HCT116 (cell line): ENCODE measurements around the gene CRACDL. TPM values are rescaled to one million over a fixed set of nuclear protein-coding genes. Genes with fewer than 3 reads are reported as not detected.

Source experiments
- ATAC-seq: fragments of 200-7000 bp; cut with Tn5 transposase; 2 replicates; pipeline ENCODE4 v1.9.1; 2020; ENCODE audit warnings: mild to moderate bottlenecking, moderate library complexity
- BruUV-seq: library from RNA; stranded (reverse); fragments of 400-500 nt; replicated peaks from 2 replicates; lab custom pipeline; 2021; lab: Mats Ljungman, UMichigan
- CTCF ChIA-PET: fragments of 300-600 bp; sonication (Branson Sonifier 250); formaldehyde crosslinking; loops from one replicate; lab custom pipeline; 2021; ENCODE audit warnings: antibody characterized with exemption; lab: Charles Lee
- POLR2A ChIA-PET: fragments of 300-600, 350-600 bp; sonication (Branson Sonifier 250); formaldehyde crosslinking; loops from one replicate; lab custom pipeline; 2021; ENCODE audit warnings: antibody characterized with exemption; lab: Charles Lee
- RAD21 ChIA-PET, 2 experiments: fragments of 300-600 bp; sonication (Branson Sonifier 250); formaldehyde crosslinking; loops; one replicate each; lab custom pipeline; 2023; ENCODE audit warnings: low total read pairs in 2 of 2; ENCODE audit not compliant: uncharacterized antibody in 2 of 2, unreplicated experiment in 2 of 2, low non-redundant PET in 1 of 2; lab: Charles Lee
- DNase-seq: peaks from one replicate; pipeline ENCODE4 v3.0.0-alpha.2; 2010; ENCODE audit warnings: low read depth, low spot score
- H2AFZ ChIP-seq: fragments of 200-600 bp; shearing (Covaris generic), sonication (generic); 2 replicates; pipeline ENCODE4 v1.6.1; 2017; ENCODE audit warnings: low read depth, mixed run types, mixed read lengths, antibody characterized with exemption, low read length; ENCODE audit not compliant: poor library complexity, severe bottlenecking
- H3K27ac ChIP-seq: 2 replicates; pipeline ENCODE4 v1.5.1; 2012; ENCODE audit warnings: low read depth, low read length
- H3K27me3 ChIP-seq: fragments of 200-600 bp; sonication (generic); 2 replicates; pipeline ENCODE4 v1.6.1; 2016; ENCODE audit warnings: mixed run types, low read length, mixed read lengths; ENCODE audit not compliant: insufficient read depth
- H3K36me3 ChIP-seq, 2 experiments: fragments of 200-500 bp in 1 of 2; fragments of 200-600 bp in 1 of 2; sonication (Bioruptor generic) in 1 of 2; sonication (generic) in 1 of 2; 2 replicates each; pipeline versions ENCODE4 v1.5.1 to v1.6.1; 2014 to 2016; ENCODE audit warnings: low read length in 2 of 2, inconsistent platforms in 1 of 2, mixed read lengths in 1 of 2, mixed run types in 1 of 2; ENCODE audit not compliant: insufficient read depth in 2 of 2, control insufficient read depth in 1 of 2
- H3K4me1 ChIP-seq, 2 experiments: fragments of 200-600 bp in 1 of 2; sonication (generic) in 1 of 2; 2 replicates each; pipeline versions ENCODE4 v1.5.1 to v1.6.1; 2012 to 2017; ENCODE audit warnings: low read length in 2 of 2, inconsistent platforms in 1 of 2, mild to moderate bottlenecking in 1 of 2, mixed read lengths in 1 of 2, mixed run types in 1 of 2, moderate library complexity in 1 of 2; ENCODE audit not compliant: insufficient read depth in 2 of 2, control insufficient read depth in 1 of 2
- H3K4me2 ChIP-seq: fragments of 200-600 bp; sonication (generic); 2 replicates; pipeline ENCODE4 v1.6.1; 2017; ENCODE audit warnings: mixed run types, low read length, mixed read lengths
- H3K4me3 ChIP-seq, 2 experiments: fragments of 200-600 bp in 1 of 2; sonication (generic) in 1 of 2; replicated peaks in 1 of 2; 2 replicates each; pipeline ENCODE4 v1.5.1; 2011 to 2016; ENCODE audit warnings: low read length in 2 of 2, control low read depth in 1 of 2, low read depth in 1 of 2, mild to moderate bottlenecking in 1 of 2, mixed read lengths in 1 of 2, mixed run types in 1 of 2
- H3K79me2 ChIP-seq: fragments of 200-600 bp; sonication (generic); 2 replicates; pipeline ENCODE4 v1.6.1; 2017; ENCODE audit warnings: mild to moderate bottlenecking, mixed run types, low read length, moderate library complexity, mixed read lengths; ENCODE audit not compliant: insufficient read depth
- H3K9ac ChIP-seq: fragments of 200-600 bp; sonication (generic); 2 replicates; pipeline ENCODE4 v1.6.1; 2016; ENCODE audit warnings: low read length, mixed read lengths
- H3K9me2 ChIP-seq: fragments of 200-600 bp; sonication (generic), shearing (Covaris generic); 2 replicates; pipeline ENCODE4 v1.6.1; 2017; ENCODE audit warnings: mixed run types, mild to moderate bottlenecking, moderate library complexity; ENCODE audit not compliant: insufficient read depth
- H3K9me3 ChIP-seq, 2 experiments: fragments of 200-500 bp in 1 of 2; fragments of 200-600 bp in 1 of 2; sonication (Bioruptor generic) in 1 of 2; sonication (generic) in 1 of 2; 2 replicates each; pipeline ENCODE4 v1.6.1; 2014 to 2017; ENCODE audit warnings: low read length in 2 of 2, mixed read lengths in 2 of 2, inconsistent platforms in 1 of 2, low read depth in 1 of 2, mild to moderate bottlenecking in 1 of 2, mixed run types in 1 of 2, moderate library complexity in 1 of 2; ENCODE audit not compliant: control insufficient read depth in 1 of 2, insufficient read depth in 1 of 2
- H4K20me1 ChIP-seq: fragments of 200-600 bp; sonication (generic), shearing (Covaris generic); 2 replicates; pipeline ENCODE4 v1.6.1; 2017; ENCODE audit warnings: mixed run types, mild to moderate bottlenecking, moderate library complexity; ENCODE audit not compliant: insufficient read depth
- EZH2 ChIP-seq: fragments of 200-600 bp; sonication (generic); IDR thresholded peaks from 2 replicates; pipeline ENCODE4 v1.6.1; 2017; ENCODE audit warnings: antibody characterized with exemption, mixed run types
- RAD21 ChIP-seq: IDR thresholded peaks from 2 replicates; pipeline ENCODE4 v1.6.1; 2012; ENCODE audit warnings: low read depth, mild to moderate bottlenecking
- SRF ChIP-seq: IDR thresholded peaks from 2 replicates; pipeline ENCODE4 v1.6.1; 2012; ENCODE audit warnings: low read depth
- ZBTB33 ChIP-seq: IDR thresholded peaks from 2 replicates; pipeline ENCODE4 v1.6.1; 2011; ENCODE audit warnings: mild to moderate bottlenecking, low read length, moderate library complexity; ENCODE audit not compliant: insufficient replicate concordance; ENCODE audit errors: extremely low read depth
- ZNF274 ChIP-seq: fragments of 200-500 bp; sonication (Bioruptor generic); IDR thresholded peaks from 2 replicates; pipeline ENCODE4 v1.6.1; 2014; ENCODE audit warnings: mild to moderate bottlenecking, low read depth, low read length, inconsistent platforms
- intact Hi-C: fragments of 100-400 bp; cut with micrococcal nuclease; formaldehyde crosslinking; loops from 2 replicates; pipeline ENCODE4 v1.10.0; 2022
- total RNA-seq: library from RNA; stranded (reverse); gene quantifications from one replicate; pipeline ENCODE4 v1.2.1, GENCODE V29; 2021; ENCODE audit not compliant: unreplicated experiment
- TF ChIP-seq, protein P1 (sequence below): IDR thresholded peaks from 2 replicates; pipeline ENCODE4 v1.6.1; 2012
- TF ChIP-seq, protein P2 (sequence below): IDR thresholded peaks from 2 replicates; pipeline ENCODE4 v1.6.1; 2012
- TF ChIP-seq, protein P3 (sequence below): IDR thresholded peaks from 2 replicates; pipeline ENCODE4 v1.6.1; 2012; ENCODE audit warnings: low read depth

The CRACDL gene
- total RNA-seq, 1 experiment from 2014 or later = 1.1 TPM

DNA sequence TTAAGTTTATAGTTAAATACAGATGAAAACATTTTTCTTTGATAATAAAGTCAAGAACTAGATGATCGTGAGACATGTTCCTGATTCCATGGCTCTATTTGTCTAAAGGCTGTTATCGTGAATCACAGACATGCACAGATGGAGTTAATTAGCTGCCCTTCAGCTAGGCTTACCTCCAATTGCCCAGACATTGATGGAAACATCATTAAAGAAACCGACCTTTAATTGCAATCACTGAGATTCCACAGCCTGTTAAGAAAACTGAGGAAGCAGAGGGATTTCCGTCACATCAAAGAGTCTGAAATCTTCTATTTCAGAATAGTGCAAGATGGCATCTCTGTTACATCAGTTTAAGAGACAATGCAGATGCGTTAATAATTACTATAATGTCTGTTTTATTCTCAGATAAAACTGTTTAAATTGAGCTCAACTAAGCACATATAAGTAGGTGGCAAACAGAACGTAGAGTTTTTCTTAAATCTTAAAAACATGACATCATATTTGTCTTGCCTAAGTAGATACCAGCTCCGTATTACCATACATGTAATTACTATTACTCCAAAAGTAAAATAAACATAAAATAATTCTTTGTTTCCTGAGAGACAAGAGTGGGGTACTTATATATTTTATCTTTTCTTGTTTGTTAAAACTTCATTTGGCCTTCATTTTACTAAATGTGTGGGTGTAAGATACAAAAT lies 23.9 kb upstream of the CRACDL start:
- H3K79me2 ChIP-seq = no peaks in the 10 kb centered on the region
- intact Hi-C loops = no loop called here
- POLR2A ChIA-PET = no interaction called here
- no peaks in the 10 kb centered on the region for H3K9me2 ChIP-seq
- CTCF ChIA-PET = no interaction called here
- no peak overlapping the region for H3K27ac ChIP-seq
- no peaks in the 10 kb centered on the region for H3K9me3 ChIP-seq
- no peaks in the 10 kb centered on the region for H4K20me1 ChIP-seq
- H2AFZ ChIP-seq = no peak overlapping the region
- H3K36me3 ChIP-seq = no peaks in the 10 kb centered on the region
- H3K4me3 ChIP-seq = no peak overlapping the region
- BruUV-seq = no TSS peak
- no peak overlapping the region for H3K9ac ChIP-seq
- DNase-seq (no peak), ATAC-seq (no peak)
- H3K4me1 ChIP-seq = no peaks in the 10 kb centered on the region
- RAD21 ChIA-PET = no interaction called here
- no peaks in the 10 kb centered on the region for H3K27me3 ChIP-seq
- TF ChIP-seq EZH2 = no peak
- TF ChIP-seq, protein P1, sequence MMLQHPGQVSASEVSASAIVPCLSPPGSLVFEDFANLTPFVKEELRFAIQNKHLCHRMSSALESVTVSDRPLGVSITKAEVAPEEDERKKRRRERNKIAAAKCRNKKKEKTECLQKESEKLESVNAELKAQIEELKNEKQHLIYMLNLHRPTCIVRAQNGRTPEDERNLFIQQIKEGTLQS = no peak
- no peak for TF ChIP-seq ZBTB33
- TF ChIP-seq, protein P2, sequence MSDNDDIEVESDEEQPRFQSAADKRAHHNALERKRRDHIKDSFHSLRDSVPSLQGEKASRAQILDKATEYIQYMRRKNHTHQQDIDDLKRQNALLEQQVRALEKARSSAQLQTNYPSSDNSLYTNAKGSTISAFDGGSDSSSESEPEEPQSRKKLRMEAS = no peak
- TF ChIP-seq, protein P3, sequence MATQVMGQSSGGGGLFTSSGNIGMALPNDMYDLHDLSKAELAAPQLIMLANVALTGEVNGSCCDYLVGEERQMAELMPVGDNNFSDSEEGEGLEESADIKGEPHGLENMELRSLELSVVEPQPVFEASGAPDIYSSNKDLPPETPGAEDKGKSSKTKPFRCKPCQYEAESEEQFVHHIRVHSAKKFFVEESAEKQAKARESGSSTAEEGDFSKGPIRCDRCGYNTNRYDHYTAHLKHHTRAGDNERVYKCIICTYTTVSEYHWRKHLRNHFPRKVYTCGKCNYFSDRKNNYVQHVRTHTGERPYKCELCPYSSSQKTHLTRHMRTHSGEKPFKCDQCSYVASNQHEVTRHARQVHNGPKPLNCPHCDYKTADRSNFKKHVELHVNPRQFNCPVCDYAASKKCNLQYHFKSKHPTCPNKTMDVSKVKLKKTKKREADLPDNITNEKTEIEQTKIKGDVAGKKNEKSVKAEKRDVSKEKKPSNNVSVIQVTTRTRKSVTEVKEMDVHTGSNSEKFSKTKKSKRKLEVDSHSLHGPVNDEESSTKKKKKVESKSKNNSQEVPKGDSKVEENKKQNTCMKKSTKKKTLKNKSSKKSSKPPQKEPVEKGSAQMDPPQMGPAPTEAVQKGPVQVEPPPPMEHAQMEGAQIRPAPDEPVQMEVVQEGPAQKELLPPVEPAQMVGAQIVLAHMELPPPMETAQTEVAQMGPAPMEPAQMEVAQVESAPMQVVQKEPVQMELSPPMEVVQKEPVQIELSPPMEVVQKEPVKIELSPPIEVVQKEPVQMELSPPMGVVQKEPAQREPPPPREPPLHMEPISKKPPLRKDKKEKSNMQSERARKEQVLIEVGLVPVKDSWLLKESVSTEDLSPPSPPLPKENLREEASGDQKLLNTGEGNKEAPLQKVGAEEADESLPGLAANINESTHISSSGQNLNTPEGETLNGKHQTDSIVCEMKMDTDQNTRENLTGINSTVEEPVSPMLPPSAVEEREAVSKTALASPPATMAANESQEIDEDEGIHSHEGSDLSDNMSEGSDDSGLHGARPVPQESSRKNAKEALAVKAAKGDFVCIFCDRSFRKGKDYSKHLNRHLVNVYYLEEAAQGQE = no peak
- TF ChIP-seq ZNF274 = no peak
- no peak for TF ChIP-seq RAD21
- TF ChIP-seq SRF = no peak
- H3K4me2 ChIP-seq = no peak overlapping the region
